ENCODE measurements around the gene AGAP1. TPM values are rescaled to one million over a fixed set of nuclear protein-coding genes. Genes with fewer than 3 reads are reported as not detected.

Gene AGAP1
- polyA plus RNA-seq, 1 donor from 2014 or later: 17.4 TPM

DNA sequence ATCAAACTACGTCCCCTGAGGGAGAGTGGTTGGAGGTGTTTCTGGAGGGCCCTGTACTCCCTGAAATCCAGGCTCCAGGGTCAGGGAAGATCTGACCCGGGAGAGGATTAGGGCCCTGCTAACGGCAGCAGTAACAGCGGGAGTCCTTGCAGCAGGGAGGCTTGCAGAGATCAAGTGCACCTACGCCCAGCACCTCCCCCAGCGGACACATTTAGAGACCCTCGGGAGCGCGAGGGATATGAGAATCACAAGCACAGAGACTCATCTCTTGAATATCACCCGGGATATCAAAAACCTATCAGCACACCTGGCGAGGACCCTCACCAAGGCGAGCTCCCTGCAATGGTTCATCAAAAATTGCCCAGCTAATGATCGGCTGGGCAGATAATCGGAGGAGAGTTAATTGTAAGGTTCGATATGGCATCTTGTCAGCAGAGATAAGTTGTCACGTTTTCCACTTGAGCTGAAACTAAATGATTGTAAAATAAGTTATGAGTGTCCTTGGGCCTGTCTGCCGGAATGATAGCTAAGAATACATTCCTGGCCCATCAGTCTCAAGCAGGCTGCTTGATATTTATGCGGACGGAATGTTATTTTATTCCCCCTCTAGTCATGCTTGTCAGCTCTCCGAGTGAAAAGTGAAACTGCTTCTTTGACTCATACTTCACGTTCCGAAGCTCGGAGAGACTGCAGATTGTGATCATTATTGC is 464.5 kb downstream of the AGAP1 start:
- no peaks in the 10 kb centered on the region for H3F3A ChIP-seq (ENCODE audit: insufficient read depth, low read length, poor library complexity, severe bottlenecking)
- no peak overlapping the region for H3K4me2 ChIP-seq (ENCODE audit: low read length)
- peak overlapping the region; percentile 18 for H3K27ac ChIP-seq (ENCODE audit: low read length)
- no peaks in the 10 kb centered on the region for H3K9me2 ChIP-seq (ENCODE audit: insufficient read depth, low read length)
- H3K79me2 ChIP-seq (replicated peaks; ENCODE audit: insufficient read depth, low read length): no peaks in the 10 kb centered on the region
- no peak for TF ChIP-seq TAF1 (IDR thresholded peaks at IDR 0.05; ENCODE audit: low read depth)
- no peak for TF ChIP-seq SMC3 (conservative IDR thresholded peaks at IDR 0.05; ENCODE audit: poor library complexity)
- no peak for TF ChIP-seq EZH2 (IDR thresholded peaks at IDR 0.05; ENCODE audit: borderline replicate concordance, insufficient read depth, low read length, poor library complexity, severe bottlenecking)
- no peak for TF ChIP-seq POLR2AphosphoS5 (IDR thresholded peaks at IDR 0.05)
- TF ChIP-seq RAD21 (conservative IDR thresholded peaks at IDR 0.05): no peak
- TF ChIP-seq EP300 (conservative IDR thresholded peaks at IDR 0.05; ENCODE audit: poor library complexity, severe bottlenecking): no peak
- TF ChIP-seq MXI1 (conservative IDR thresholded peaks at IDR 0.05; ENCODE audit: poor library complexity, severe bottlenecking): no peak
- H3K9me3 ChIP-seq (ENCODE audit: low read length): no peaks in the 10 kb centered on the region
- no peaks in the 10 kb centered on the region for H3K36me3 ChIP-seq (ENCODE audit: insufficient read depth, low read length)
- H3K27me3 ChIP-seq (ENCODE audit: insufficient read depth, low read depth, low read length): no peaks in the 10 kb centered on the region
- H4K20me1 ChIP-seq (ENCODE audit: insufficient read depth): no peaks in the 10 kb centered on the region
- H3K4me3 ChIP-seq (ENCODE audit: low read length): no peak overlapping the region
- no peak overlapping the region for H2AFZ ChIP-seq (ENCODE audit: low read depth, low read length)
- no peak overlapping the region for H3K9ac ChIP-seq (ENCODE audit: low read length)

DNA sequence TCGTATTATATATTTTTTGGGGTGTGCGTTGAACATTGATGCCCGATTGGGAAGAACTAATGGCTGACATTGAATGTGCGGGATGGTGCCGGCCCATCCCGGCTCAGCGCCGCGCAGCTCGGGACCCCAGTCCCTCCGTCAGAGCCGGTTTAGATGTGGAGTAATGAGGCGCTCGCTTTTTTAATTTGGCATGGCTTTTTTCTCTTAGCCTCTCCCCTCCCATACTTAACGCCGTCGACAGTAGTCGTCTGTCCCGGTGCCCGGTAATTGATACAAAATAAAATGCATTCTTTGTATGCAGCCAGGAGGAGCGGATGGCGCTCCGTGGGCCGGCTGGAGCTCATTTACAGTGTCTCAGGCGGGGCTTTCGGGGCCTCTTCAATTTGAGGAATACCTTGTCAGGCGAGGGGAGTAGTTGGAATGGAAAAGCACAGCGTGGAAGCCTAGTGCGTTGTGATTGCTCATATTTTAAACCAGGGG is 465.1 kb downstream of the AGAP1 start:
- Histone ChIP-seq H3K9me2 (ENCODE audit: insufficient read depth, low read length) (no peaks in the 10 kb centered on the region), H3F3A (ENCODE audit: insufficient read depth, low read length, poor library complexity, severe bottlenecking) (no peaks in the 10 kb centered on the region), H3K27ac (ENCODE audit: low read length) (peak overlapping the region; percentile 18), H3K79me2 (replicated peaks; ENCODE audit: insufficient read depth, low read length) (no peaks in the 10 kb centered on the region), H3K27me3 (ENCODE audit: insufficient read depth, low read depth, low read length) (no peaks in the 10 kb centered on the region), H3K9ac (ENCODE audit: low read length) (no peak overlapping the region), H3K4me2 (ENCODE audit: low read length) (no peak overlapping the region), H3K36me3 (ENCODE audit: insufficient read depth, low read length) (no peaks in the 10 kb centered on the region), H4K20me1 (ENCODE audit: insufficient read depth) (no peaks in the 10 kb centered on the region), H2AFZ (ENCODE audit: low read depth, low read length) (no peak overlapping the region), H3K9me3 (ENCODE audit: low read length) (no peaks in the 10 kb centered on the region), H3K4me3 (ENCODE audit: low read length) (no peak overlapping the region)
- TF ChIP-seq EZH2 (IDR thresholded peaks at IDR 0.05; ENCODE audit: borderline replicate concordance, insufficient read depth, low read length, poor library complexity, severe bottlenecking) (no peak), SMC3 (conservative IDR thresholded peaks at IDR 0.05; ENCODE audit: poor library complexity) (no peak), EP300 (conservative IDR thresholded peaks at IDR 0.05; ENCODE audit: poor library complexity, severe bottlenecking) (no peak), TAF1 (IDR thresholded peaks at IDR 0.05; ENCODE audit: low read depth) (no peak), POLR2AphosphoS5 (IDR thresholded peaks at IDR 0.05) (no peak), RAD21 (conservative IDR thresholded peaks at IDR 0.05) (no peak), MXI1 (conservative IDR thresholded peaks at IDR 0.05; ENCODE audit: poor library complexity, severe bottlenecking) (no peak)
- TF ChIP-seq, protein P1, sequence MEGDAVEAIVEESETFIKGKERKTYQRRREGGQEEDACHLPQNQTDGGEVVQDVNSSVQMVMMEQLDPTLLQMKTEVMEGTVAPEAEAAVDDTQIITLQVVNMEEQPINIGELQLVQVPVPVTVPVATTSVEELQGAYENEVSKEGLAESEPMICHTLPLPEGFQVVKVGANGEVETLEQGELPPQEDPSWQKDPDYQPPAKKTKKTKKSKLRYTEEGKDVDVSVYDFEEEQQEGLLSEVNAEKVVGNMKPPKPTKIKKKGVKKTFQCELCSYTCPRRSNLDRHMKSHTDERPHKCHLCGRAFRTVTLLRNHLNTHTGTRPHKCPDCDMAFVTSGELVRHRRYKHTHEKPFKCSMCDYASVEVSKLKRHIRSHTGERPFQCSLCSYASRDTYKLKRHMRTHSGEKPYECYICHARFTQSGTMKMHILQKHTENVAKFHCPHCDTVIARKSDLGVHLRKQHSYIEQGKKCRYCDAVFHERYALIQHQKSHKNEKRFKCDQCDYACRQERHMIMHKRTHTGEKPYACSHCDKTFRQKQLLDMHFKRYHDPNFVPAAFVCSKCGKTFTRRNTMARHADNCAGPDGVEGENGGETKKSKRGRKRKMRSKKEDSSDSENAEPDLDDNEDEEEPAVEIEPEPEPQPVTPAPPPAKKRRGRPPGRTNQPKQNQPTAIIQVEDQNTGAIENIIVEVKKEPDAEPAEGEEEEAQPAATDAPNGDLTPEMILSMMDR (IDR thresholded peaks at IDR 0.05; ENCODE audit: poor library complexity, severe bottlenecking): no peak
- TF ChIP-seq, protein P2, sequence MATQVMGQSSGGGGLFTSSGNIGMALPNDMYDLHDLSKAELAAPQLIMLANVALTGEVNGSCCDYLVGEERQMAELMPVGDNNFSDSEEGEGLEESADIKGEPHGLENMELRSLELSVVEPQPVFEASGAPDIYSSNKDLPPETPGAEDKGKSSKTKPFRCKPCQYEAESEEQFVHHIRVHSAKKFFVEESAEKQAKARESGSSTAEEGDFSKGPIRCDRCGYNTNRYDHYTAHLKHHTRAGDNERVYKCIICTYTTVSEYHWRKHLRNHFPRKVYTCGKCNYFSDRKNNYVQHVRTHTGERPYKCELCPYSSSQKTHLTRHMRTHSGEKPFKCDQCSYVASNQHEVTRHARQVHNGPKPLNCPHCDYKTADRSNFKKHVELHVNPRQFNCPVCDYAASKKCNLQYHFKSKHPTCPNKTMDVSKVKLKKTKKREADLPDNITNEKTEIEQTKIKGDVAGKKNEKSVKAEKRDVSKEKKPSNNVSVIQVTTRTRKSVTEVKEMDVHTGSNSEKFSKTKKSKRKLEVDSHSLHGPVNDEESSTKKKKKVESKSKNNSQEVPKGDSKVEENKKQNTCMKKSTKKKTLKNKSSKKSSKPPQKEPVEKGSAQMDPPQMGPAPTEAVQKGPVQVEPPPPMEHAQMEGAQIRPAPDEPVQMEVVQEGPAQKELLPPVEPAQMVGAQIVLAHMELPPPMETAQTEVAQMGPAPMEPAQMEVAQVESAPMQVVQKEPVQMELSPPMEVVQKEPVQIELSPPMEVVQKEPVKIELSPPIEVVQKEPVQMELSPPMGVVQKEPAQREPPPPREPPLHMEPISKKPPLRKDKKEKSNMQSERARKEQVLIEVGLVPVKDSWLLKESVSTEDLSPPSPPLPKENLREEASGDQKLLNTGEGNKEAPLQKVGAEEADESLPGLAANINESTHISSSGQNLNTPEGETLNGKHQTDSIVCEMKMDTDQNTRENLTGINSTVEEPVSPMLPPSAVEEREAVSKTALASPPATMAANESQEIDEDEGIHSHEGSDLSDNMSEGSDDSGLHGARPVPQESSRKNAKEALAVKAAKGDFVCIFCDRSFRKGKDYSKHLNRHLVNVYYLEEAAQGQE (IDR thresholded peaks at IDR 0.05; ENCODE audit: borderline replicate concordance): no peak

Measured in neural cell (in vitro differentiated cells).